Measurements from ENCODE around the gene ATOX1.
A peak's percentile ranks its signal among the peaks of the same experiment; 100 is the strongest.

The ATOX1 gene

GRCh38 chr5:151781201-151781600 is 22.8 kb upstream of the ATOX1 start:
- Histone ChIP-seq H3K27me3 (ENCODE audit: insufficient read depth, low read depth, severe bottlenecking) (no peaks in the 10 kb centered on the region), H3K4me3 (ENCODE audit: low read depth, low read length) (no peak overlapping the region), H3K36me3 (peaks cover 24% of the 10 kb centered on the region), H3K27ac (no peak overlapping the region), H3K9me3 (ENCODE audit: severe bottlenecking) (no peaks in the 10 kb centered on the region)
- DNase-seq, result no peak
- TF ChIP-seq CTCF (IDR thresholded peaks at IDR 0.05; ENCODE audit: low read depth, low read length), result no peak

- no peaks in the 10 kb centered on the region for H3K27me3 ChIP-seq (ENCODE audit: insufficient read depth, low read depth, severe bottlenecking)
- no peak overlapping the region for H3K27ac ChIP-seq
- TF ChIP-seq CTCF (IDR thresholded peaks at IDR 0.05; ENCODE audit: low read depth, low read length), result no peak
- no peak for DNase-seq
- H3K36me3 ChIP-seq, result peaks cover 23% of the 10 kb centered on the region
- no peak overlapping the region for H3K4me3 ChIP-seq (ENCODE audit: low read depth, low read length)
- H3K9me3 ChIP-seq (ENCODE audit: severe bottlenecking), result no peaks in the 10 kb centered on the region
Observed at GRCh38 chr5:151780348-151780747, 21.9 kb upstream of the ATOX1 start.

GRCh38 chr5:151779531-151780125 is 21.2 kb upstream of the ATOX1 start:
- H3K9me3 ChIP-seq (ENCODE audit: severe bottlenecking), result no peaks in the 10 kb centered on the region
- H3K27ac ChIP-seq, result no peak overlapping the region
- no peaks in the 10 kb centered on the region for H3K27me3 ChIP-seq (ENCODE audit: insufficient read depth, low read depth, severe bottlenecking)
- DNase-seq, result no peak
- H3K36me3 ChIP-seq, result peaks cover 23% of the 10 kb centered on the region
- H3K4me3 ChIP-seq (ENCODE audit: low read depth, low read length), result no peak overlapping the region
- no peak for TF ChIP-seq CTCF (IDR thresholded peaks at IDR 0.05; ENCODE audit: low read depth, low read length)

- no peak for TF ChIP-seq CTCF (IDR thresholded peaks at IDR 0.05; ENCODE audit: low read depth, low read length)
- H3K27me3 ChIP-seq (ENCODE audit: insufficient read depth, low read depth, severe bottlenecking), result no peaks in the 10 kb centered on the region
- H3K9me3 ChIP-seq (ENCODE audit: severe bottlenecking), result no peaks in the 10 kb centered on the region
- no peak overlapping the region for H3K4me3 ChIP-seq (ENCODE audit: low read depth, low read length)
- peaks cover 28% of the 10 kb centered on the region for H3K36me3 ChIP-seq
- no peak overlapping the region for H3K27ac ChIP-seq
- DNase-seq, result no peak
Observed at GRCh38 chr5:151775025-151775606, 16.7 kb upstream of the ATOX1 start.

- H3K27ac ChIP-seq, result no peak overlapping the region
- no peaks in the 10 kb centered on the region for H3K27me3 ChIP-seq (ENCODE audit: insufficient read depth, low read depth, severe bottlenecking)
- peak overlapping the region; percentile 94 for H3K4me3 ChIP-seq (ENCODE audit: low read depth, low read length)
- H3K36me3 ChIP-seq, result peaks cover 28% of the 10 kb centered on the region
- no peaks in the 10 kb centered on the region for H3K9me3 ChIP-seq (ENCODE audit: severe bottlenecking)
- TF ChIP-seq CTCF (IDR thresholded peaks at IDR 0.05; ENCODE audit: low read depth, low read length), result no peak
- no peak for DNase-seq
Observed at GRCh38 chr5:151773951-151774350, 15.5 kb upstream of the ATOX1 start.
